ENCODE measurements around the gene SHC3.

The SHC3 gene

GRCh38 chr9:89153232-89154017 lies 25.2 kb downstream of the SHC3 start:
- no peak for DNase-seq

- no peak for DNase-seq
Observed at GRCh38 chr9:89149726-89150125, 28.9 kb downstream of the SHC3 start.

- DNase-seq = no peak
Observed at GRCh38 chr9:89145097-89145496, 33.5 kb downstream of the SHC3 start.

GRCh38 chr9:89144238-89144637 lies 34.4 kb downstream of the SHC3 start:
- DNase-seq = no peak

GRCh38 chr9:89143266-89143665 lies 35.4 kb downstream of the SHC3 start:
- DNase-seq = no peak

GRCh38 chr9:89139455-89139854 lies 39.2 kb downstream of the SHC3 start:
- DNase-seq = no peak

GRCh38 chr9:89138463-89139390 lies 39.9 kb downstream of the SHC3 start:
- DNase-seq = no peak

GRCh38 chr9:89137542-89138462 lies 40.8 kb downstream of the SHC3 start:
- no peak for DNase-seq

- DNase-seq = no peak
Observed at GRCh38 chr9:89135591-89136166, 42.9 kb downstream of the SHC3 start.

- DNase-seq = no peak
Observed at GRCh38 chr9:89134709-89135108, 43.9 kb downstream of the SHC3 start.

- DNase-seq = no peak
Observed at GRCh38 chr9:89122949-89123348, 55.7 kb downstream of the SHC3 start.

GRCh38 chr9:89120704-89121103 lies 57.9 kb downstream of the SHC3 start:
- no peak for DNase-seq

- no peak for DNase-seq
Observed at GRCh38 chr9:89116805-89117192, 61.8 kb downstream of the SHC3 start.

- no peak for DNase-seq
Observed at GRCh38 chr9:89116064-89116804, 62.4 kb downstream of the SHC3 start.

- no peak for DNase-seq
Observed at GRCh38 chr9:89115426-89115825, 63.2 kb downstream of the SHC3 start.

- DNase-seq = no peak
Observed at GRCh38 chr9:89114741-89115140, 63.9 kb downstream of the SHC3 start.

- DNase-seq = no peak
Observed at GRCh38 chr9:89113851-89114250, 64.8 kb downstream of the SHC3 start.

GRCh38 chr9:89112243-89112642 lies 66.4 kb downstream of the SHC3 start:
- DNase-seq = no peak

- DNase-seq = no peak
Observed at GRCh38 chr9:89109666-89110065, 69.0 kb downstream of the SHC3 start.

GRCh38 chr9:89107406-89107805 lies 71.2 kb downstream of the SHC3 start:
- DNase-seq = no peak

GRCh38 chr9:89106224-89106851 lies 72.3 kb downstream of the SHC3 start:
- no peak for DNase-seq

Data from stimulated activated CD4-positive, alpha-beta T cell treated with anti-CD3 and anti-CD28 coated beads, Interleukin-12 subunit alpha, Interleukin-12 subunit beta, amount 100 ng/mL, for 4 hours (primary cell).